Kidney (tissue), 14 donors: ENCODE data around the gene SEC22A. TPM values are rescaled to one million over a fixed set of nuclear protein-coding genes. Genes with fewer than 3 reads are reported as not detected.

Experiments used
- DNase-seq, 5 donors: peaks; one replicate each; pipeline ENCODE4 v3.0.0-alpha.2; 2013 to 2020
- FAIRE-seq: peaks from 2 replicates; lab custom pipeline; 2012; peaks lifted over from hg19 to GRCh38; lab: Jason Lieb, UNC
- H3K27ac ChIP-seq, 2 donors: one replicate each; pipeline ENCODE4 v1.7.0; 2013; ENCODE audit warnings: low read depth in 2 of 2, low read length in 2 of 2, inconsistent platforms in 1 of 2
- H3K27me3 ChIP-seq: one replicate; pipeline ENCODE4 v1.7.1; 2013; ENCODE audit warnings: low read length, inconsistent platforms; ENCODE audit not compliant: control insufficient read depth, insufficient read depth
- H3K36me3 ChIP-seq, 3 donors: one replicate each; pipeline versions ENCODE4 v1.7.0 to v1.7.1; 2013; ENCODE audit warnings: low read length in 3 of 3, control low read depth in 1 of 3, inconsistent platforms in 1 of 3; ENCODE audit not compliant: insufficient read depth in 3 of 3, control insufficient read depth in 2 of 3
- H3K4me1 ChIP-seq, 3 donors: one replicate each; pipeline versions ENCODE4 v1.7.0 to v1.7.1; 2013; ENCODE audit warnings: low read length in 3 of 3, inconsistent platforms in 1 of 3, low read depth in 1 of 3; ENCODE audit not compliant: control insufficient read depth in 2 of 3, insufficient read depth in 2 of 3
- H3K4me3 ChIP-seq, 3 donors: one replicate each; pipeline versions ENCODE4 v1.7.0 to v1.8.1; 2013; ENCODE audit warnings: low read length in 3 of 3, control low read depth in 1 of 3, inconsistent platforms in 1 of 3
- H3K9ac ChIP-seq, 3 donors: one replicate each; pipeline versions ENCODE4 v1.7.0 to v1.7.1; 2013; ENCODE audit warnings: low read length in 3 of 3, control low read depth in 1 of 3, inconsistent platforms in 1 of 3
- H3K9me3 ChIP-seq, 3 donors: one replicate each; pipeline versions ENCODE4 v1.7.0 to v1.7.1; 2013; ENCODE audit warnings: low read length in 3 of 3, control low read depth in 1 of 3, inconsistent platforms in 1 of 3; ENCODE audit not compliant: control insufficient read depth in 2 of 3, insufficient read depth in 1 of 3
- intact Hi-C: fragments of 100-400 bp; cut with DNase I; formaldehyde crosslinking; loops from one replicate; pipeline ENCODE4 v1.11.1; 2022
- polyA plus RNA-seq: library from polyadenylated mRNA; stranded (reverse); fragments of 350-450 nt; fragmentation: Illumina TruSeq; extraction: RNeasy Lipid Tissue Mini Kit (QIAGEN cat#74804); gene quantifications from one replicate; pipeline ENCODE4 v1.2.3, GENCODE V29; 2014; ENCODE audit warnings: low read depth, low replicate concordance; ENCODE audit not compliant: insufficient read depth
- total RNA-seq: library from RNA; stranded (reverse); fragmentation: NEBNext Ultra II Directional; extraction: Animal tissue kit (Norgen Biotek cat#: 25700); gene quantifications from one replicate; pipeline ENCODE4 v1.2.1, GENCODE V29; 2021
- TF ChIP-seq, protein P1 (sequence below): IDR thresholded peaks from 3 replicates; pipeline ENCODE4 v1.5.1; 2012; ENCODE audit warnings: mild to moderate bottlenecking, moderate library complexity, borderline replicate concordance; ENCODE audit not compliant: insufficient read depth; ENCODE audit errors: extremely low read depth
- donor health status: control.
- donor health status: control.
- donor health status: control.
- donor health status: control.
- donor health status: control.
- donor health status: DM: yes; HTN: yes; CAD: no.
- donor health status: Normal renal cell carcinoma (clear cell type).

The SEC22A gene
- total and polyA plus RNA-seq, 2 donors from 2014 or later: 14.8 to 18.6 TPM

DNA sequence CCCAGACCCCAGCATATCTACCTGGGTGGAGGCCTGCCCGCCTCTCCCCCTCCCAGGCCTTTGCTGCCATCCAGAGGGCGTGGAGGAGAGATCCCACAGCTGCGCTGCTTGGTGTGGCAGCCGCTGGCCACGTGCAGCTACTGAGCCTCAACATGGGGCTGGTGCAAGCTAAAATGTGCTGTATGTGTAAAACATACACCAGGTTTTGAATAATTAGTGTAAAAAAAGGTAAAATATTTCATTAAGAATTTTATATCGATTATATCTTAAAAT, 95.8 kb downstream of the SEC22A start:
- Histone ChIP-seq H3K9ac (no peak overlapping the region), H3K27ac (no peak overlapping the region), H3K4me1 (no peaks in the 10 kb centered on the region), H3K9me3 (no peaks in the 10 kb centered on the region), H3K27me3 (no peaks in the 10 kb centered on the region), H3K36me3 (peaks cover 0 to 10% (median 3%) of the 10 kb centered on the region in 3 donors), H3K4me3 (no peak overlapping the region)
- FAIRE-seq (no peak), DNase-seq (no peak)
- TF ChIP-seq, protein P1, sequence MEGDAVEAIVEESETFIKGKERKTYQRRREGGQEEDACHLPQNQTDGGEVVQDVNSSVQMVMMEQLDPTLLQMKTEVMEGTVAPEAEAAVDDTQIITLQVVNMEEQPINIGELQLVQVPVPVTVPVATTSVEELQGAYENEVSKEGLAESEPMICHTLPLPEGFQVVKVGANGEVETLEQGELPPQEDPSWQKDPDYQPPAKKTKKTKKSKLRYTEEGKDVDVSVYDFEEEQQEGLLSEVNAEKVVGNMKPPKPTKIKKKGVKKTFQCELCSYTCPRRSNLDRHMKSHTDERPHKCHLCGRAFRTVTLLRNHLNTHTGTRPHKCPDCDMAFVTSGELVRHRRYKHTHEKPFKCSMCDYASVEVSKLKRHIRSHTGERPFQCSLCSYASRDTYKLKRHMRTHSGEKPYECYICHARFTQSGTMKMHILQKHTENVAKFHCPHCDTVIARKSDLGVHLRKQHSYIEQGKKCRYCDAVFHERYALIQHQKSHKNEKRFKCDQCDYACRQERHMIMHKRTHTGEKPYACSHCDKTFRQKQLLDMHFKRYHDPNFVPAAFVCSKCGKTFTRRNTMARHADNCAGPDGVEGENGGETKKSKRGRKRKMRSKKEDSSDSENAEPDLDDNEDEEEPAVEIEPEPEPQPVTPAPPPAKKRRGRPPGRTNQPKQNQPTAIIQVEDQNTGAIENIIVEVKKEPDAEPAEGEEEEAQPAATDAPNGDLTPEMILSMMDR: no peak
- intact Hi-C loops: no loop called here

DNA sequence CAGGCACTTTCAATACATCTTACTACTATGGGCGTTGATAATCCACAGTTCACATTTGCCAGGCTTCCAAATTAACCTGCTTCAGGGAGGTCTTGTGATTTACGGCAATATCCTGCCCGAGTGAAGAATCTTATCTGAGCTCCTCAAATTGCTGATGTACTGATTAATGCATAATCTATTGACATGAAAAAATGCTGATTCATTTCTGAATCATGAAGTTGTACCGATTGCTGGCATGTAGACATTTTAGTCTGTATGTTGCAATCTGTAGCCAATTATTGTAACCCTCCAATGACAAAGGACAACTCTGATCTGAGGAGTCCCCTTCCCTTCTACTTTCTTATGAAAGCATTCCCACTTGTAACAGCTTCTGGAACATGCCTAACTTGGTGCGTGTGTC, 97.2 kb downstream of the SEC22A start:
- no peak overlapping the region for H3K9ac ChIP-seq
- H3K27me3 ChIP-seq: no peaks in the 10 kb centered on the region
- DNase-seq: no peak
- no peaks in the 10 kb centered on the region for H3K9me3 ChIP-seq
- TF ChIP-seq, protein P1: no peak
- no peak for FAIRE-seq
- peaks cover 0 to 12% (median 3%) of the 10 kb centered on the region in 3 donors for H3K36me3 ChIP-seq
- H3K4me3 ChIP-seq: no peak overlapping the region
- no peaks in the 10 kb centered on the region for H3K4me1 ChIP-seq
- intact Hi-C loops: no loop called here
- no peak overlapping the region for H3K27ac ChIP-seq

GRCh38 chr3:123299581-123299980, 97.8 kb downstream of the SEC22A start:
- intact Hi-C loops: no loop called here
- Histone ChIP-seq H3K27me3 (no peaks in the 10 kb centered on the region), H3K4me3 (no peak overlapping the region), H3K9me3 (no peaks in the 10 kb centered on the region), H3K9ac (no peak overlapping the region), H3K27ac (no peak overlapping the region), H3K4me1 (no peaks in the 10 kb centered on the region), H3K36me3 (peaks cover 0 to 10% (median 3%) of the 10 kb centered on the region in 3 donors)
- FAIRE-seq (no peak), DNase-seq (peak in 1 of 5 donors; percentile 32)
- TF ChIP-seq, protein P1: no peak

DNA sequence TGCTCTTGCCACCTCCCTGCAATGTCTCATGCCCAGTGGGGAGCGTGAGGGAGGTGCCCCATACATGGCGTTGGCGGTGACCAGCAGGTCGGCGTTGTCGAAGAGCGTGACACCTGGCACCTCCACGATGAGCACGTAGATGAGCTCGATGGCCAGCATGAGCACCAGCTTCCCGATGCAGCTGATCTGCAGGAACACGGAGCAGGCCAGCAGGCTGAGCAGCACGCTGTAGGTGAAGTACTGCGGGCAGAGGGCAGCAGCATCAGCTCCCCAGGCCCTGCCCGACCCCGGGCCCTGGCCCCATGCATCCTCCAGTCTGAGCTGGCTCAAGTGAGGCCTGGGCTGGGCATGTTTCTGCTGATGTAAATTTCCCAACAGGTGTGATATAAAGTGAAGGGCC, 98.3 kb downstream of the SEC22A start:
- H3K4me3 ChIP-seq: no peak overlapping the region
- peaks cover 0 to 7% (median 3%) of the 10 kb centered on the region in 3 donors for H3K36me3 ChIP-seq
- H3K4me1 ChIP-seq: no peaks in the 10 kb centered on the region
- no peak overlapping the region for H3K9ac ChIP-seq
- no peak for FAIRE-seq
- intact Hi-C loops: no loop called here
- DNase-seq: peak in 1 of 5 donors; percentile 68
- H3K27me3 ChIP-seq: no peaks in the 10 kb centered on the region
- TF ChIP-seq, protein P1: no peak
- H3K27ac ChIP-seq: no peak overlapping the region
- H3K9me3 ChIP-seq: no peaks in the 10 kb centered on the region
